22Rv1 (cell line): ENCODE data around the gene JMJD6.

Source experiments
- H3K27ac ChIP-seq: fragments of 450-650 bp; 2 replicates; pipeline ENCODE4 v1.5.1; 2017
- CTCF ChIP-seq: fragments of 450-650 bp; IDR thresholded peaks from 2 replicates; pipeline ENCODE4 v1.5.1; 2017; ENCODE audit warnings: mild to moderate bottlenecking
- ZFX ChIP-seq: fragments of 450-650 bp; IDR thresholded peaks from 2 replicates; pipeline ENCODE4 v1.6.1; 2017; ENCODE audit warnings: antibody characterized with exemption, borderline replicate concordance

JMJD6 gene

GRCh38 chr17:76671123-76671911 lies 55.1 kb downstream of the JMJD6 start:
- TF ChIP-seq ZFX (no peak), CTCF (no peak)
- peak overlapping the region; percentile 89 for H3K27ac ChIP-seq

GRCh38 chr17:76670718-76671122 lies 55.7 kb downstream of the JMJD6 start:
- TF ChIP-seq CTCF = no peak; the same call in 1 of the 2 replicates
- no peak for TF ChIP-seq ZFX
- H3K27ac ChIP-seq = peak overlapping the region; percentile 89

- TF ChIP-seq CTCF (no peak), ZFX (no peak)
- peak overlapping the region; percentile 89 for H3K27ac ChIP-seq
Measured at GRCh38 chr17:76670020-76670717, 56.2 kb downstream of the JMJD6 start.
